HG03439 (cell line): ENCODE measurements around the gene ASTN2.

Source experiments
- ATAC-seq: cut with Tn5 transposase; IDR thresholded peaks from one replicate; pipeline ENCODE4 v1.9.1; 2021; ENCODE audit warnings: mild to moderate bottlenecking, moderate library complexity; ENCODE audit not compliant: unreplicated experiment

The ASTN2 gene

GRCh38 chr9:116596646-116597045, 818.2 kb downstream of the ASTN2 start:
- no peak for ATAC-seq

- no peak for ATAC-seq
Measured at GRCh38 chr9:116594547-116594946, 820.3 kb downstream of the ASTN2 start.

- ATAC-seq: no peak
Measured at GRCh38 chr9:116592970-116593369, 821.9 kb downstream of the ASTN2 start.

DNA sequence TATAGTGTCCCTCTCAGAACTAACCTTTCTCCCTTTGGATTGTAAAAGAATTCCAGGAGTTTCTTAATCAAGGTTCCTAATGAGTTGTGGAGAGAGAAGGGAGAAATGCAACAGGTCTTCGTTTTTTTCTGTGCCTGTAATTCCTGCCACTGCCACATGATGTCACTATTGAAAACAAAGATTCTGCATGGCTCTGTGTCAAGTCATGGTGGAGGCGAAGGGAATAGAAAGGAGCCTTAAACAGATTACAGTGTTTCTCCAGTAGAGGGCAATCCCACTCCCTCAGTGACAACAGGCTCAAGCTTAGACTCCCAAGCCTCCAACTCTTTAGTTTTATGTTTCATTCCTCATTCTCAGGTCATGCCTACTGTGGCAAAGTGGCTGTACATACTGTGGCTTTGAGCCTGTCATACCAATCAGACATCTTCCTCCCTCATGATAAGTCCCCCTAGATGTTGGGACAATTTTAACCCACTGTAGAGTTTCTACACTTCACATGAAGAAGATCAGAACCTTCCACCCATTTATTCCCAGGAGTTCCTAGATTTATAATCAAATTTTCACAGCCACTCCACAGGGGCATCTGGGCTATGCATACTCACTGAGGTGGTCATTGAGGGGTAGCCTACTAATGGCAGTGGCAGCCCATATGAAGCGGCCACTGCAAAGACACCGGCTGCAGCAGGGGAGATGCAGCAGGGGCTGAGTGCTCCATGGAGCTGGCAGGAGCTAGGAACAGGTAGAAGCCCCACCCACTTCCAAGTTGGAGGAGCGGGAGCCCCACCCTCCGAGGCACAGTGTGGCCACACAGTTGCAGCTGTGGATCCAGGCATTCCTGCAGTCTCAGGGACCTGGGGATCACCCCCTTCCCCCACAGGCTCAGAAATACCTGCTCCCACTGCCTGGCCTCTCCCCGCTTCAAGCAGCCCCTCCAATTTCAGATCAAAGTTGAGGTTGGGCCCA, 825.2 kb downstream of the ASTN2 start:
- no peak for ATAC-seq

- no peak for ATAC-seq
Measured at GRCh38 chr9:116587919-116588318, 826.9 kb downstream of the ASTN2 start.

- ATAC-seq: no peak
Measured at GRCh38 chr9:116585896-116586295, 829.0 kb downstream of the ASTN2 start.

- ATAC-seq: no peak
Measured at GRCh38 chr9:116585204-116585603, 829.7 kb downstream of the ASTN2 start.

DNA sequence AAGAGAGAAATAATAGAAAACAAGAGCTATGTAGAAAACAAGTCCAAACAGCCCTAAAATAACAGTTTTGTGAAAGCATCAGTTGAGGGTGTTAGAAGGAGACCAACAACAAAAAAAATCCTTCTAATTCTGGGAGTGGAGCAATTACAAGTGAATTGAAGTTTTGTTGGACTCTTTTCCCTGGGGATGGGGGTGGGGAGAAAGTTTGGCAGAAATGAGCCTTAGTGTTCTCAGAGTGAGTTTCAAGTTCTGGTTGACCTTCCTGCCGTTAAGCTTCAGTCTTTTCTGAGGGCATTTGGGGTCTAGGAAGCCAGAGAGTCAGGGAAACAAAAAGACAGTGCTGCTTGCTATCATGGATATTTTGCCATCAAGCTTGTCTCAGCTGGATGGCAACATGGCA, 834.0 kb downstream of the ASTN2 start:
- no peak for ATAC-seq

GRCh38 chr9:116576386-116576785, 838.5 kb downstream of the ASTN2 start:
- no peak for ATAC-seq

DNA sequence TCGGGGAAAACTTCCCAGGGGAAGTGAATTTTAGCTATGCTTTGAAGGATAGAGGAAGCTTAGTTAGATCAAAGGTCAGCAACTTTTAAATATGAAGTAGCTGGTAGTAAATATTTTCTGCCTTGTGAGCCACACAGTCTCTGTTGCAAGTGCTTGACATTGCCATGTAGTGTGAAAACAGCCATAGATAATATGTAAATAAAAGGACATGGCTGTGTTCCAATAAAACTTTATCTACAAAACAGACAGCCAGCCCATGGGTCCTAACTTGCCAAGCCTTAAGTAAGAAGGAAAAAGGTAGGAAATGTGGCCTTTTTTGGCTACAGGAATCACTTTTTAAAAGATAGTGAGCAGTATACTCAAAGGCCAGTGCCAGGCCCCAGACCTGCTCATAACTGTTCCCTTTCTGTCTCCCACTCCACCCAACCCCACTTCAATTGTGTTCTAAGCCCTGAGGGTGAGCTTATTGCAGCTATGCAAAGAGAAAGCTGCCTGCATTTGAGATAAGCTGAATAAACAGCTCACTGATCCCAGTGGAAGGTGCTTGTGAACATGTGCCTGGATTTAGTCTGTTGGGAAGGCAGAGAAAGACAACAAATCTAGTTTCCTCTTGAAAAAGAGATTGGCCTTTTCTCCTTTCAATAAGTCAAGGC, 840.7 kb downstream of the ASTN2 start:
- no peak for ATAC-seq

GRCh38 chr9:116572095-116572748, 842.6 kb downstream of the ASTN2 start:
- ATAC-seq: peak; percentile 53

DNA sequence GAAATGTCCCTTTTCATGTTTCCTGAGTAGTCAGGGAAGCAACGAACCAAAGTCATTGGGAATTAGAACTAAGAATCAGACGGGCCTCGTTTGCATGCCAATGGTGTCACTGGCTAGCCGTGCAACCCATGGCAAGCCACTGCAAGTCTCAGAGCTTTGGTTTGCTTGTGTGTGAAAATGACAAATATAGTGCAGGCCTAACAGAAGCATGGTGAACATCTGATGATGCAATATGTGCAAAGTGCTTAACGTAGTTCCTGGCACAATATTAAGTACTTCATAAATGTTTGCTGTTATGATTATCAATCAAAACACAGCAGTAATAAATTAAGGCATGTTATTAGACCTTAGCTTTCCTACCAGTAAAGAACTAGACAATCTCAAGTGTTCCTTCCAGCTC, 845.7 kb downstream of the ASTN2 start:
- no peak for ATAC-seq

DNA sequence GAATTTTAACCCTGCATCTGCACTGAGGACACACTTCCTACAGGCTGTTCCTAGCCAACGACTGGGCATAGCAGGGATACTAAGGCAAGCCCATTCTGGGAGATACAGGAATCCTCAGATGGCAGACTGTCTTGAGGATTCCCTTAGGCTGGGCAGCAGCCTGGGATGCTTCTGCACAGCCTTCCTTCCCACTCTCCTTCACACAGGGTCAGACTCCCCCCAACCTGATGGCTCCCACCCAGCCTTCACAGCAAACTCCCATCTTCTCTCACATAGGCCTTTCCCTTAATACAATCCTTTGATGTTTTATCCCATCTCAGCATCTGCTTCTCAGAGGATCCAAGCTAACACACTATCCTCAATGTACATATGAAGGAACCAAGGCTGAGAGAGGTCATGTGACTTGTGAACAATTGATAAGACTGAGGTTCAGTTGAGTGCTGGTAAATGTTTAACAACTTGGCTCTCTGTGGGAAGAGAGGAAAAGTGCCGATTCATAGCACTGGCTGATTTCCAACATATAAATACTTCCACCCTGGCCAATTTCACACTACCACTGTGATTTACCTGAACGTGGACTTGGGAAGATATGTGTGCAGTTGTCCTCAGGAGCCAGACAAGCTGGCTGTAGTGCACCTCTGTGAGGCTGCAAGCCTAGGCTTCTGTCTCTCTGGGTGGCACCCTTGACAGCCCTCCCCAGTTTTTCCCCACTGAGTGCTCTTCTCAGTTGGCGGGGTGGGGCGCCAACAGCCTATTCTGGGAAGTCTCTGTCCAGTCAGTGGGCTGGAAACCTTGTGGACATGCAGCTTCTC, 848.0 kb downstream of the ASTN2 start:
- no peak for ATAC-seq

- ATAC-seq: no peak
Measured at GRCh38 chr9:116565986-116566385, 848.9 kb downstream of the ASTN2 start.

DNA sequence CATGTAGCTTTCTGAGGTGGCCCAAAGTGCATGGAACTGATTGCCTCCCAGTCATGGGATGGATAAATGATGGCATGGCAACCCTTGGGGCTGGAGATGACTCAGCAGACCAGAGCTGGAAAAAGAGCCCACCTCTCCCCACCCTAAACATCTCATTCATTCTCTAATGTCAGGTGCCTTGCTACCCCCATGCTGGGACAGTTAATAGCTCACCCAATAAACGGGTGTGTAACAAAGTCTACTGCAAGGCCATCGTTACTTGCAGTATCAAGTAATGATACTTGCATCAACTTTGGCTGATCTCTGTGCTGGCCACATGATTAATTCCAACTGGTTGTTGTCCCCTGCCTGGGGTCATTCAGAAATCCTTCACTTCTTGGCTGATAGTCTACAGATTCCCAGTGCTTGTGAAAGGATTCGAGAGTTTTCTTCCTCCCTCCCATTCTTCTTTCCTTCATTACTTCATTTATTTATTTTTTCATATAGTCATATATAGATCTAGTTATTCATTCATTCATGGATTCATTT, 850.5 kb downstream of the ASTN2 start:
- no peak for ATAC-seq

DNA sequence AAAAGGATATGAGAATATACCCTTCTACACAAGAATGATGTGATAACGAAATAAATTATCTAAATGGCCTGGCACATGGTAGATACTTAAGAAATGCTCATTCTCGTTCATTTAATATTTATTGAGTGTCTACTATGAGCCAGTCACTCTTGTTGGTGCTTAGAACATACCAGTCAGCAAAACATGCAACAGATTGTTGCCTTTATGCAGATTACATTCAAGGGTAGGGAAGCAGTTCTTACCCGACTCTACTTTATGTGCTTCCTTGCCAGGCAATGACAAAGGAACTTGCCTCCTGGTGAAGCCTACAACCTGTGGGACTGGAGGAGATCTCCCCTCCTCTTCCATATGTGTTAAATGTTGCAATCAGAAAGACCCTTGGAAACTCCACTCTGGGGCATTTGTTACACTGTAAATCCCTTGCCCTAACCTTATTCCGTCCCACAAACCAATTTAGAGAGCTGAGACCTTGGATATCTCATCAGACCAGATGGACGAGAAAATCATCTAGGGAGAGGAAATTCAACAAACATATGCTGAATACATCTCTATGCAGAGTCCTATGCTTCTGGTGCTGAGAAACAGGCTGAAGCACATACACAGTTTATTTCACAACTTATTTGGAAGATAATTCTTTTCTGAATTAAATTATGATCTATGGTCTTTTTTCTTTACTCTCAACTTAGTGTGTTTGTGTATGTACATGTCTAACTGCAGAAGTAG, 855.9 kb downstream of the ASTN2 start:
- no peak for ATAC-seq

DNA sequence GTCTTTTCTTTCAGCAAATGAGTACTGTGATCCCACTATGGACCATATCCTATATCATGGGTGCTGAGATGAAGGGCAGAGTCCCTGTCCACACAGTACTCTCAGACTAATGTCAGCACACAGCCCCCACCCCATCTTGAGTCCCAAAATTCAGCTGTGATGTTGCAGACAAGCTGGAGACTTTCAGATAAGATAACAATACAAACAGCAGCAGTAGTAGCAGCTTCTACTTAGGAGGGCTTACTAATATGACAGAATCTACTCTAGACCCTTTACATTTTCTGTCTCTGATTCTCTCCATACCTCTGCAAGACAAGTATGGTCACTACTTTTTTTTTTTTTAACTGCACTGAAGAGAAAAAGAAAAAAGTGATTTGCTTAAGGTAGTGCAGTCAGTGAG, 856.8 kb downstream of the ASTN2 start:
- no peak for ATAC-seq

DNA sequence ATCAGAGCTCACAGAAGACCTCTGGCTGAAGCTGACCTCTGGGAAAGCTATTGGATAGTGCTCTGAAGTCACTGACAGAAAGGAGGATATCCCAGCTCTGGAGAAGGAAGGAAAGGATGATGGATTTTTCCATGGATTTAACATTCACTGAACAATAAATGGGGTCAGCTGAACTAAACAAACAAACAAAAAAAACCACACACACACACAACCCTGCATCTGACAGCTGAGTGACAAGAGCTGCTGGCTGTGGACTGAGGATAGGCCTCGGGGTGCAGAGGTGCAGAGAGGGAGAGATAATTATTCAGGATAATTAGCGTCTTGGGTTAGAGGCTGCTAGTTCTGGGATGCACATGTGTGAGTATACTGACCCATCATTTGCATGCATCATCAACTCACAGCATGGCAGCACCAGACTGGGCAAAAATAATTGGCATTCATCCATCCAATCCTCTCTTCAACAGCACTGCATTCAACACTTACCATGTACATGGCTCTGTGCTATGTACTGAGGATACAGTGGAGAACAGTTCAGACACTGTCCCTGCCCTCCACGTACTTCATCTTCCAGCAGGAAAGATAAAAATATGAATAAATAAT, 859.2 kb downstream of the ASTN2 start:
- no peak for ATAC-seq

GRCh38 chr9:116555119-116555518, 859.7 kb downstream of the ASTN2 start:
- ATAC-seq: no peak
